Measurements from ENCODE around the gene CD8B2.
"Not testable (repeated sequence)": the region's sequence is repeated elsewhere in the genome, so short reads cannot be mapped to it uniquely, and the experiment has no call there.

CD8B2 gene

DNA sequence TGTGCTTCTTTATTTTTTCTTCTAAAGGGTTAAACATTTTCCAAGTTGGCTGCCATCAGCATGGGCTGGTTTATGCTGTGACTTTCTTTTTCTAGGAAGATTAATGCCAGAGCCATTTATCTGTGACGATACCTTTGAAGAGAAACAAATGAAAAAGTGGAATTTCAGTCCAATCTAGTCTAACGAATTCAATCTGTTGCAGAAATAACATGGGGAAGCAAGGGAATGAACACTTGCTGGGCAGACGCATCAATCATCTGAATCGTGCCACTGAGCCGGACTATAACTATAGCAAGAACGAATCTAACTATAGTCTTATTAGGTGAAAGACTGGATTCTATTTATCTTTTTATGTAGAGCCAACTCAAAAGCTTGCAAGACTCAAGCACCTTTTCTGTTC is 66.2 kb downstream of the CD8B2 start:
- DNase-seq: no peak

DNA sequence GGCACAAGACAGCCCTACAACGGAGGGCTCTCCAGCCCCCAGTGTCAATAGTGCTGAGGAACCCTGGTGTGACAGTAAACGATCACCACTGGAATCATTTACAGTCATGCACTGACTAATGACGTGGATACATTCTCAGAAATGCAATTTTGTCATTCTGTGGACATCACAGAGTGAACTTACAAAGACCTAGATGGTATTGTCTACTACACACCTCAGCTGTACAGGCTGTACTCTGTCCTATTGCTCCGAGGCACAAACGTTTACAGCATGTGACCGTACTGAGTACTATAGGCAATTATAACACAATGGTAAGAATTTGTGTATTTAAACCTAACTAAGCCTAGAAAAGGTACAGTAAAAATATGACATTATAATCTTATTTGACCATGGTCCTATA is 67.2 kb downstream of the CD8B2 start:
- no peak for DNase-seq

DNA sequence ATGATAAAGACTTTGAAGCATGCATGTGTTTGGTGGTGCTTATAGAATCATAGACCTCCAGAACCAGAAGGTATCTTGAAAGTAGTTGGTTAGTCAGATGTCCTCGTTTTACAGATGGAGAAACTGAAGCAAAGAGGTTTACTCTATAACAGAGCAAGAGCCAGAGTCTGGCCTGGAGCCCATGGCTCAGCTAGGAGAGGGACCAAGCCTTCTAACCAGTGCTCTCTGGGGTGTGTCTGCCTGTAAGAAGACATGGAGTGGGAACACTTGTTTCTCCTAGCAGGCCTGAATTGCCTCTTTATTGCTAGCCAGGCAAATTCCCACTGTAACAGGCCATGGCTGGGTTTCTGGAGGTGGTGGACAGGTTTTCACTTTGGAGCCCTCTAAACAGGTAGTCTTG is 67.9 kb downstream of the CD8B2 start:
- no peak for DNase-seq

DNA sequence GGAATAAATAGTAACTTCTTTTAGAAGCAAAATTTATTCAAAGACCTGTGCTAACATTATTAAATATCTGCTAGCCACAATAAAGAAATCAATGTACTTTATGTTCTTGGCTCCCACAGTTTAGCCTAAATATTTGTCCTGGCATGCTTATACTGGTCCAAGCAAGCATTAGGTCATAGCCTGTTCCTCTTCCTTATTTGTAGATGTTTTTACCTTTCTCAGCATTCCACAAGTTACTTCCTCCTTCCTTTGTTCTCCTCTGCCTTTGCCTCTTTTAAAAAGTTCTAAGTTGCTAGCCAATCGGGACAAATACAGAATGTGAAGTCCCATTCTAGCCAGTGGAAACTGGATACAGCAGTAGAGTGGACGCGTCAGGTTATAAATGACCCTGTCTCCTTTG is 72.6 kb downstream of the CD8B2 start:
- DNase-seq: not testable (repeated sequence)

DNA sequence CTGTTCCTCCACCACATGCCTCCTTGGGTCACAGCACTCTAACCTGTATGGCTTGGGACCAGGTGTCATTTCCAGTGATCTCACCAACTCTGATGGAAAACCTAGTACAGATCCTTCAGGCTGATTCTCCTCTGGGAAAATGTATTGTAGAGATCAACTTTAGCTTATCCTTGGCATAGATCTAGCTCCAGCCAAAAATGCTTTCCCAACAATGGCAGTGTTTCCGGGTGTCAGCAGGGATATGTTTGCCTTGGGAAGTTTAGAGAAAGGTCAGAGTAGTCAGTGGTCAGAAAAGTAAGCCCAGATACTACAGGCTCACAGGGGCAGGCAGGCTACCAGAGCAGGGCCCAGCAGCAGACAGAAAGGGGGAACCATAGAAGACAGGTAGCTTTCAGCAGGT is 73.6 kb downstream of the CD8B2 start:
- DNase-seq: no peak

DNA sequence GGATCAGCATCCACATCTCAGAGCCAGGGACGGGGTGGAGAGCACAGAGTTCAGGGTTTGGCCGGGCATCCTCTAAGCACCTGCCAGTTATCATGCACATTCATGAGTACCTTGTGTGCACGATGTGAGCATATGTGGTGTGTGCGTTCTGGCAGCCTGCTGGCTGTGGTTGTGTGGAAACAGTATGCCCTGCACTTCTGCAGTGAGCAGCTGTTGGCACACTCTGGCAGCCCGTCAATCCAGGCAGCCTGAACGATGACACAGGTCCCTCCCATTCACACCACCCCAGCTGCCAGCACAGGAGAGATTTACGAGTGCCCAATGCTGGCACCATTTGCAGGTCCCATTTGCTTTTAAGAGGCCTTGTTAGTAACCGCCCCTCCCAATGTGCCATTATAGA is 74.2 kb downstream of the CD8B2 start:
- no peak for DNase-seq

DNA sequence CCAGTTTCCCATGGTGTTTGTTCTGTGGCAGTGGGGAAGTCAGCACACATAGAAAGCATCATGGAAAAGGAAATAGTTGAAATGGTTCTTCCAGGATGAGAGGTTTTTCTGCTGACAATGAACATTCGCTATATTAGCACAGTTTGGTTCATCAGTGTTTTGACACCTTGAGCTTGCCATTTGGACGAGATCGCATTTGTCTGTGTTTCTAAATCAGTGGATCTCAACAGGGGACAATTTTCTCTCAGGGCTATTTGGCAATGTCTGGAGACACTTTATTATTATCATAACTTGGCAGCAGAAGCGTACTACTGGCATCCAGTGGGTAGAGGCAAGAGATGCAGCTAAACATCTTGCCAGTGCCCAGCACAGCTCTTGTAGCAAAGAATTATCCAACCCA is 74.6 kb downstream of the CD8B2 start:
- no peak for DNase-seq

DNA sequence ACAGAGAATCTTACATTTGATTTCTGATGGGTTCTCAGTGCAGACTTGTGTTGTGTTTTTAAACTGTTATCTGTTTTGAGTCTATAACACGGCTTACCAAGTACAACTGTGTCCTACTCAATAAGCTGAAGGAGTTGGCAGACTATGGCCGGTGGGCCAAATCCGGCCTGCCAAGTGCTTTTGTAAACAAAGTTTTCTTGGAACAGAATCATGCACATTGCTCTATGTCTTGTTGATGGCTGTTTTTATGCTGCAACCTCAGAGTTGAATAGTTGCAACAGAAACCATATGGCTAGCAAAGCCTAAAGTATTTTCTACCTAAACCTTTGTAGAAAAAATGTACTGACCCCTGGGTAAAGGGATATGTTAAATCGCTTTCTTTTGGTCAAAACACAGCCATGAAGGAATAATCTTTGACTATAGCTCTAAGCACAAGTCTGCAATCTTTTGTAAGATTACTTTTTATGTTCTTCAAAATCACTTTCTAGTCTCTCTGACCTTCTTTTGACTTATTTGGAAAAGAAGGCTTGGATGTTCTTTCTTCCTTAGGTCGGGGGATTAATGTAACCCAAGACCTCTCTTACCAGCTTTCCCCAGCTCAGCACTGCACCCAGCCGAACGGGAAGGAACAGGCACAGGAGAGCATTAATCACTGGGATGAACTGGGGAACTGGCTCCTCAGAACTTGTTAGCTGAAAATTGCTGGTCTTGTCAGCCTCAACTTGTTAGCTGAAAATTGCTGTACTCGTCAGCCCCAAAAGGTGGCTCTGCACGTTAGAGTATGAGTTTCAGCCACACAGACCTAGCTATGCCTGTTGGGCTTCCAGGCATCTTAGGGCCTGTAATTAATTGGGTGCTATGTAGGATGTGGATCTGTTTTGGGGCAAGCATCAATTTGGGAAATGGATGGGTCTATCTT is 75.4 kb downstream of the CD8B2 start:
- no peak for DNase-seq

DNA sequence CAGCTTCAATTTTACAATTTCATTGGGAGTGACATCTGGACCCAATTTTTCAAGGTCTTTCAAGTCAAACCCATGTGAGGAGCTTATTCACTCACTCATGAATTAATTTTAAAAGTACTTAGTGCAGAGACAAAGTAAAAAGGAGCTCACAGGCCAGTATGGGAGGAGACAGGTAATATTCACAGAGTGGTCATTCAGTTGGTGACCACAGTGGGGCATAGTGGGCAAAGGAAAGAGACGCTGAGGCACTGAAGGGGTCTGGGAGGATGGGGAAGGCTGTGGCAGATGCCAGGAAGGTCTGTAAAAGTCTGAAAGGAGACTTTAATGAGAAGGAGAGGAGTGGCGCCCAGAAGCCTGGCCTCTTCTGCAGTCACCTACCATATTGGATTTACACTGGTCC is 76.0 kb downstream of the CD8B2 start:
- no peak for DNase-seq

DNA sequence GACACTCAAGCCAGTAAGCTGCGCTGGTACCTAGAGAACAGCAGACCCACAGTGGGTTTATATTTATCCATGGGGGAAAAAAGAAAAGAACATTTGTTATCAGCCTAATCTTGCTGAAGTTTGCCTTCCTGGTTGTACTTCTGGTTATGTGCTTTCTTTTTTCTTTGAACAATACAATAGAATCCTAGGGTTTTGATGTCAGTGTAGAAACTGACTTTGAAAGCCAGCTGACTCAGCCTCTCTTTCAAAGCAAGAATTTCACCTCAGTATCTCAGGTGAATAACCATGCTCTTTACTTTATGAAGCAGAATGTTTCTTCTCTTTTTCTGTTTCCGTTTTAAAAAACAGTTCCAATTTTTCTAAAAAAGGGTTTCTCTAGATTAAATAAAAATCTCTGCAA is 78.4 kb downstream of the CD8B2 start:
- no peak for DNase-seq

DNA sequence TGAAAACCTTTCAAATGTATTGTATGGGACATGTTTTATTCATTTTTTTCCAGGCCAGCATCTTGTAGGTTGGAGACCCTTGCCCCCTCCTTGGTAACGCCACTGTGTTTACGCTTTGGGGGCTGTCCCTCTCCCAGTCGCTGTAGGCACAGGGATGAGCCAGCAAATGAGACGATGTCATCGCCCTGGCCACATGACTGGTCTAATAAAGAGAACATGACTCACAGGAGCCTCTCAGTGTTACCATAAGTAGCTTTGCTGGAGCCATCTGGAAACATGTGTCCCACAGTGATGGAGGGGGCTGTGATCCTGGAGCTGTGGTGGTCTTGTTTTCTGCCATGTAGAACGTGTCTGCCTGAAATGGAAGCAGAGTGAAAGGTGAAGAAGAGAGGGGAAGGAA is 78.9 kb downstream of the CD8B2 start:
- no peak for DNase-seq

DNA sequence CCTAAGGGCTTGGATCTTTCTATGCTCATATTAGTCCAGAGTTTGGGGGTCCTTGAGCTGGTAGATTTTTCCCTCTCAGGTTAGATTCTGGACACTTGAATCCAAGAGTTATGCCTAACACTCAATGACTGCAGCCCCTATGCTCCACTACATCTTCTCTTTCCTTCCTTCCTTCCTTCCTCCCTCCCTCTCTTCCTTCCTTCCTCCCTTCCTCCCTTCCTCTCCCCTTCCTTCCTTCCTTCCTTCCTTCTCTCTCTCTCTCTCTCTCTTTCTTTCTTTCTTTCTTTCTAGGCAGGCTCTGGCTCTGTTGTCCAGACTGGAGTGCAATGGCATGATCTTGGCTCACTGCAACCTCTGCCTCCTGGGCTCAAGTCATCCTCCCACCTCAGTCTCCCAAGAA is 79.3 kb downstream of the CD8B2 start:
- not testable (repeated sequence) for DNase-seq

DNA sequence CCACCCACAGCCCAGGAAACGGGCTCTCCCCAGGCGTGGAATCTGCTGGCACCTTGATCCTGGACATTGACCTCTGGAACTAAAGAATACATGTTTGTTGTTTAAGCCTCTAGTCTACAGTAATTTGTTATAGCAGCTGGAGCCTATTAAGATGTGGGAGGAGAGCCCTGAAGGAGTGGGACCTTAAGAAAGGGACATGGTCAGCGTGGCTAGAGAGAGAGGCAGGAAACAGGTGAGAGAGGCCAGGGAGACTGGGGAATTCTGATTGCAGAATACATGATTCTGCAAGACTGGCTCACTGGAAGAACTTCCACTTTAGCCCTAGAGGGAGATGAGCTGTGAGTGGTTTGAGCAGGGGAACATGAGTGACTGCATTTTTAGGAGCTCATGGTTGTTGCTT is 83.2 kb downstream of the CD8B2 start:
- DNase-seq: no peak
